HepG2 (cell line): Measurements from ENCODE around the gene LINGO1. TPM values are rescaled to one million over a fixed set of nuclear protein-coding genes. Genes with fewer than 3 reads are reported as not detected.

Source experiments
- ATAC-seq: fragments of 200-7000 bp; cut with Tn5 transposase; 3 replicates; pipeline ENCODE4 v1.9.1; 2020; ENCODE audit warnings: mild to moderate bottlenecking, moderate library complexity
- BruUV-seq: library from RNA; stranded (reverse); fragments of 400-500 nt; replicated peaks from 2 replicates; lab custom pipeline; 2021; lab: Mats Ljungman, UMichigan
- CTCF ChIA-PET: fragments of 300-600 bp; formaldehyde crosslinking; extraction: SDS; loops from one replicate; lab custom pipeline; 2021; ENCODE audit warnings: low total read pairs, inconsistent platforms, low intra/inter-chr PET ratio; lab: Yijun Ruan, JAX
- POLR2A ChIA-PET: fragments of 350-600 bp; sonication (Branson Sonifier 250); formaldehyde crosslinking; loops from one replicate; lab custom pipeline; 2020; ENCODE audit warnings: antibody characterized with exemption, inconsistent platforms; lab: Yijun Ruan, JAX
- DNase-seq: peaks from one replicate; pipeline ENCODE4 v3.0.0-alpha.2; 2015; ENCODE audit warnings: low spot score
- FAIRE-seq: peaks from 3 replicates; lab custom pipeline; 2011; peaks lifted over from hg19 to GRCh38; lab: Jason Lieb, UNC
- H2AFZ ChIP-seq: one replicate; pipeline ENCODE4 v1.6.1; 2011; ENCODE audit warnings: low read length, inconsistent platforms
- H3K27ac ChIP-seq: fragments of 300-600 bp; 3 replicates; pipeline ENCODE4 v1.8.0; 2011; ENCODE audit warnings: mixed run types, mild to moderate bottlenecking, mixed read lengths, low read length, inconsistent platforms; ENCODE audit not compliant: insufficient read depth; ENCODE audit errors: extremely low read length
- H3K27me3 ChIP-seq, 2 experiments: fragments of 200-600 bp in 1 of 2; 2 replicates in 1 of 2; 3 replicates in 1 of 2; pipeline versions ENCODE4 v1.6.0 to v1.8.0; 2011; ENCODE audit warnings: low read length in 2 of 2, mild to moderate bottlenecking in 2 of 2, moderate library complexity in 2 of 2, inconsistent platforms in 1 of 2; ENCODE audit not compliant: insufficient read depth in 2 of 2, control insufficient read depth in 1 of 2
- H3K36me3 ChIP-seq, 2 experiments: fragments of 200-600 bp in 1 of 2; replicated peaks in 1 of 2; 2 replicates in 1 of 2; 3 replicates in 1 of 2; pipeline versions ENCODE4 v1.5.1 to v1.8.0; 2011; ENCODE audit warnings: low read length in 2 of 2, inconsistent platforms in 1 of 2; ENCODE audit not compliant: insufficient read depth in 2 of 2, control insufficient read depth in 1 of 2
- H3K4me1 ChIP-seq: 2 replicates; pipeline ENCODE4 v1.5.1; 2012; ENCODE audit warnings: low read length, inconsistent platforms; ENCODE audit not compliant: insufficient read depth
- H3K4me2 ChIP-seq: 2 replicates; pipeline ENCODE4 v1.6.0; 2011; ENCODE audit warnings: low read depth, low read length, inconsistent platforms
- H3K4me3 ChIP-seq, 3 experiments: fragments of 200-600 bp in 1 of 3; sonication (generic), shearing (Covaris generic) in 1 of 3; replicated peaks in 1 of 3; 2 replicates each; pipeline ENCODE4 v1.5.1; 2011 to 2016; ENCODE audit warnings: low read length in 3 of 3, inconsistent platforms in 2 of 3, low read depth in 2 of 3, mild to moderate bottlenecking in 2 of 3, control low read depth in 1 of 3, mixed read lengths in 1 of 3; ENCODE audit not compliant: insufficient read depth in 1 of 3
- H3K79me2 ChIP-seq: one replicate; pipeline ENCODE4 v1.6.1; 2011; ENCODE audit warnings: low read length, inconsistent platforms; ENCODE audit not compliant: insufficient read depth
- H3K9ac ChIP-seq: 2 replicates; pipeline ENCODE4 v1.6.0; 2011; ENCODE audit warnings: mild to moderate bottlenecking, low read depth, low read length, inconsistent platforms; ENCODE audit not compliant: insufficient read depth
- H3K9me3 ChIP-seq: 2 replicates; pipeline ENCODE4 v1.5.1; 2012; ENCODE audit warnings: mild to moderate bottlenecking, low read length
- H4K20me1 ChIP-seq: 2 replicates; pipeline ENCODE4 v1.6.0; 2011; ENCODE audit warnings: inconsistent platforms, mild to moderate bottlenecking, low read length, moderate library complexity; ENCODE audit not compliant: insufficient read depth
- BCLAF1 ChIP-seq: fragments of 450-650 bp; IDR thresholded peaks from 2 replicates; pipeline ENCODE4 v1.6.1; 2017; ENCODE audit warnings: mild to moderate bottlenecking
- CC2D1A ChIP-seq: sonication (generic); formaldehyde crosslinking; IDR thresholded peaks from 2 replicates; pipeline ENCODE4 v1.8.1; 2023; ENCODE audit warnings: mild to moderate bottlenecking, missing genetic modification reagents
- HNF4G ChIP-seq, 2 experiments: sonication (generic) in 1 of 2; formaldehyde crosslinking in 1 of 2; IDR thresholded peaks; 2 replicates each; pipeline versions ENCODE4 v1.4.0 to v1.6.1; 2011 to 2020; ENCODE audit warnings: borderline replicate concordance in 2 of 2, low read depth in 2 of 2, mild to moderate bottlenecking in 2 of 2, low read length in 1 of 2, missing genetic modification reagents in 1 of 2, moderate library complexity in 1 of 2
- SRSF1 ChIP-seq: fragments of 200-400 bp; formaldehyde crosslinking; optimal IDR thresholded peaks from 2 replicates; pipeline ENCODE3; 2017; ENCODE audit warnings: mild to moderate bottlenecking, low read depth, low read length, moderate library complexity
- TEF ChIP-seq: sonication (generic); formaldehyde crosslinking; IDR thresholded peaks from 2 replicates; pipeline ENCODE4 v1.5.0; 2020; ENCODE audit warnings: missing genetic modification reagents
- USF2 ChIP-seq, 2 experiments: sonication (generic) in 1 of 2; formaldehyde crosslinking in 1 of 2; IDR thresholded peaks; 2 replicates each; pipeline versions ENCODE4 v1.5.1 to v1.6.1; 2011 to 2020; ENCODE audit warnings: borderline replicate concordance in 1 of 2, low read depth in 1 of 2, low read length in 1 of 2, mild to moderate bottlenecking in 1 of 2, missing genetic modification reagents in 1 of 2, moderate library complexity in 1 of 2
- ZMYM3 ChIP-seq: sonication (generic); formaldehyde crosslinking; IDR thresholded peaks from 2 replicates; pipeline ENCODE4 v1.5.1; 2020; ENCODE audit warnings: mild to moderate bottlenecking, missing genetic modification reagents
- ZNF670 ChIP-seq: sonication (generic); formaldehyde crosslinking; IDR thresholded peaks from 2 replicates; pipeline ENCODE4 v1.8.0; 2022; ENCODE audit warnings: mild to moderate bottlenecking, missing genetic modification reagents, borderline replicate concordance
- ZNF687 ChIP-seq: sonication (generic); formaldehyde crosslinking; IDR thresholded peaks from 2 replicates; pipeline ENCODE4 v1.5.1; 2020; ENCODE audit warnings: mild to moderate bottlenecking, missing genetic modification reagents, moderate library complexity
- ZNF768 ChIP-seq: sonication (generic); formaldehyde crosslinking; IDR thresholded peaks from 2 replicates; pipeline ENCODE4 v1.4.0; 2020; ENCODE audit warnings: missing genetic modification reagents
- ZSCAN21 ChIP-seq: sonication (generic); formaldehyde crosslinking; IDR thresholded peaks from 2 replicates; pipeline ENCODE4 v1.8.0; 2022; ENCODE audit warnings: mild to moderate bottlenecking, missing genetic modification reagents, moderate library complexity, borderline replicate concordance
- WGBS: methylation state at CpG from one replicate; pipeline ENCODE4 v1.1.6; 2017; ENCODE audit warnings: low lambda C conversion rate; 5-methylcytosine and 5-hydroxymethylcytosine counted together
- in situ Hi-C: cut with HindIII; loops from 2 replicates; pipeline ENCODE4 v1.10.0; 2017; ENCODE audit warnings: low pct_unique_long_range_greater_than_20kb; ENCODE audit not compliant: extremely low pct_ligation_motif_present
- intact Hi-C: fragments of 100-400 bp; cut with micrococcal nuclease; formaldehyde crosslinking; loops from one replicate; pipeline ENCODE4 v1.10.0; 2022; ENCODE audit not compliant: unreplicated experiment
- polyA plus RNA-seq, 8 experiments: library from polyadenylated mRNA; depleted of rRNA in 3 of 8; stranded (reverse) in 7 of 8; unstranded in 1 of 8; fragments of >200 nt; fragmentation: Illumina TruSeq in 4 of 8; extraction: Trizol in 4 of 8; gene quantifications; 2 replicates each; pipeline versions ENCODE4 v1.2.1 to v1.2.3, GENCODE V29; 2011 to 2016; ENCODE audit warnings: low read depth in 4 of 8, missing spikeins in 1 of 8, mixed read lengths in 1 of 8; ENCODE audit not compliant: insufficient read depth in 1 of 8
- total RNA-seq, 5 experiments: library from RNA; depleted of rRNA; stranded (reverse); fragments of >200 nt; fragmentation: Illumina TruSeq; extraction: Trizol; gene quantifications; 2 replicates each; pipeline ENCODE4 v1.2.3, GENCODE V29; 2016; ENCODE audit warnings: low read depth in 1 of 5

Gene LINGO1
- total and polyA plus RNA-seq, 2 of the 13 experiments (the other 11 are each of a cell fraction or from before 2014, with no cell fraction given): 0.07 TPM; not detected in 1

- H2AFZ ChIP-seq: no peak overlapping the region
- WGBS: 3% methylated on average over 6 of the region's 7 CpGs
- no TSS peak for BruUV-seq
- H3K4me2 ChIP-seq: no peak overlapping the region
- no peaks in the 10 kb centered on the region for H4K20me1 ChIP-seq
- H3K36me3 ChIP-seq: no peaks in the 10 kb centered on the region
- no peak overlapping the region for H3K9ac ChIP-seq
- H3K27me3 ChIP-seq: peaks cover 0 to 5% of the 10 kb centered on the region in 2 experiments; a peak in 4 of 5 replicates
- H3K4me1 ChIP-seq: peaks cover 41% of the 10 kb centered on the region
- FAIRE-seq (no peak), ATAC-seq (no peak), DNase-seq (no peak)
- H3K4me3 ChIP-seq: no peak overlapping the region
- CTCF ChIA-PET: interaction anchor here (1.6 kb wide), 1 partner anchor 13 kb away, joined by 3 read pairs; the partner anchor contains the start of gene LINGO1
- POLR2A ChIA-PET: no interaction called here
- no peaks in the 10 kb centered on the region for H3K9me3 ChIP-seq
- in situ Hi-C loops: no loop called here
- no peak overlapping the region for H3K27ac ChIP-seq
- intact Hi-C loops: no loop called here
- H3K79me2 ChIP-seq: no peaks in the 10 kb centered on the region
- TF ChIP-seq SRSF1 (no peak), ZNF768 (CRISPR knock-in tag) (peak; percentile 99), ZNF687 (CRISPR knock-in tag) (0 out of 2 replicates have a peak, but pooled peaks have one; percentile 9), BCLAF1 (no peak), ZSCAN21 (no peak), TEF (CRISPR knock-in tag) (no peak), CC2D1A (CRISPR knock-in tag) (no peak), USF2 (IDR thresholded peaks at IDR 0.05; ENCODE audit: low read depth, low read length) (no peak), USF2 (CRISPR knock-in tag; IDR thresholded peaks at IDR 0.05; ENCODE audit: borderline replicate concordance) (no peak), ZNF670 (CRISPR knock-in tag) (no peak), ZMYM3 (CRISPR knock-in tag) (0 out of 2 replicates have a peak, but pooled peaks have one; percentile 21), HNF4G (IDR thresholded peaks at IDR 0.05; ENCODE audit: borderline replicate concordance, low read depth, low read length) (no peak), HNF4G (CRISPR knock-in tag; IDR thresholded peaks at IDR 0.05; ENCODE audit: borderline replicate concordance, low read depth) (no peak)
Measured at GRCh38 chr15:77620297-77620696, 12.4 kb downstream of the LINGO1 start.
